ENCODE data around the gene FSD1L. TPM values are rescaled to one million over a fixed set of nuclear protein-coding genes. Genes with fewer than 3 reads are reported as not detected.

Gene FSD1L
- polyA plus RNA-seq, 3 donors = 0.96 to 3.2 (median 1.5) TPM

DNA sequence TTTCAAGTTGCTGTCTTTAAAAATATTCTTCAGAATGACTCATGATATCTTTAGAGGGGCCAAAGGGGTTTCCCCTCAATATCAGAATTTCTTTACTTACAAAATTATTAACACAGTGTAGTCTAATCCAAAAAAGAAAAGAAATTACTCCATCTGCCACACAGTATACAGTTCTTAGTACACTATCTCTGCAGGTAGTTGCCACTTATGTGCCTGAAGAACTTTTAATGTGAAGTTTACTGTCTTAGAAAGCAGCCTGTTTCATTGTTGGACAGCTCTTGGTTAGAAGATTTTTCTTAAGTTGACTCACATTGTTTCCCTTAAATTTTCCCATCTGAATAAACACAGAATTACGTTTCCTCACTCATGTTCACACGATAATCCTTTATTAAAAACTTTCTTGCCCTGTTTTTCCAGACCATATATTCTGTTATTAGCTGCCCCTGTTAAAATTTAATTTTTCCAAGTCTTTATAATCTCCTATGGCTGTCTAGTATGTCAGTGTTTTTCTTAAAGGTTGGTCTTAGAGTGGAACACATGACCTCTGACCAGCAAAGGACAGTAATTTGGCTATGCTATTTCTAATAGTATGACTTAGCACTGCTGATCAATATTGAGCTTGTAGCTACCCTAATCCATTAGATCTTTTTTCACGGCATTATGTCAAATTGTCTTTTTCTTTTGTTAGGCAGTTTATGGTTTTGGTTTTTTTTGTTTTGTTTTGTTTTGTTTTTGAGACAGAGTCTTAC is 88.3 kb downstream of the FSD1L start:
- H2AFZ ChIP-seq (ENCODE audit: insufficient read depth, low read depth, low read length, poor library complexity, severe bottlenecking) = no peak overlapping the region
- H3K36me3 ChIP-seq (replicated peaks in 1 of 2; ENCODE audit: control insufficient read depth in 1 of 2, insufficient read depth in 2 of 2, low read length in 2 of 2) = no peaks in the 10 kb centered on the region
- intact Hi-C loops (cut with micrococcal nuclease) = no loop called here
- no peaks in the 10 kb centered on the region for H3K27me3 ChIP-seq (ENCODE audit: control insufficient read depth in 2 of 2, insufficient read depth in 2 of 2, low read length in 2 of 2)
- no peaks in the 10 kb centered on the region for H3K9me3 ChIP-seq (replicated peaks in 1 of 2; ENCODE audit: control insufficient read depth in 1 of 2, insufficient read depth in 1 of 2, low read length in 2 of 2)
- no peaks in the 10 kb centered on the region for H4K20me1 ChIP-seq (ENCODE audit: insufficient read depth, low read length)
- no peaks in the 10 kb centered on the region for H3K4me1 ChIP-seq (ENCODE audit: control insufficient read depth in 1 of 2, insufficient read depth in 2 of 2, low read length in 2 of 2)
- Mint-ChIP-seq H3K4me3 (no peak overlapping the region), H3K9me3 (no peaks in the 10 kb centered on the region), H3K36me3 (peaks cover 7 to 16% of the 10 kb centered on the region in 2 donors), H3K27ac (no peak overlapping the region), H3K27me3 (ENCODE audit: low read depth in 3 of 3) (no peaks in the 10 kb centered on the region), H3K4me1 (no peaks in the 10 kb centered on the region)
- no CpG with 5 or more reads among the region's 3 CpGs for WGBS (ENCODE audit: insufficient coverage)
- H3K79me2 ChIP-seq (ENCODE audit: insufficient read depth, low read length) = no peaks in the 10 kb centered on the region
- no peak overlapping the region for H3K4me2 ChIP-seq (replicated peaks; ENCODE audit: extremely low read depth, low read length, poor library complexity, severe bottlenecking)
- no peak overlapping the region for H3K27ac ChIP-seq (ENCODE audit: low read depth in 1 of 2, low read length in 2 of 2)
- no peak for TF ChIP-seq CTCF (IDR thresholded peaks at IDR 0.05)
- no peak overlapping the region for H3K4me3 ChIP-seq (replicated peaks in 1 of 3; ENCODE audit: low read depth in 2 of 3, low read length in 3 of 3)
- no peak for DNase-seq
- no peak overlapping the region for H3K9ac ChIP-seq (ENCODE audit: insufficient read depth, low read length, poor library complexity, severe bottlenecking)

DNA sequence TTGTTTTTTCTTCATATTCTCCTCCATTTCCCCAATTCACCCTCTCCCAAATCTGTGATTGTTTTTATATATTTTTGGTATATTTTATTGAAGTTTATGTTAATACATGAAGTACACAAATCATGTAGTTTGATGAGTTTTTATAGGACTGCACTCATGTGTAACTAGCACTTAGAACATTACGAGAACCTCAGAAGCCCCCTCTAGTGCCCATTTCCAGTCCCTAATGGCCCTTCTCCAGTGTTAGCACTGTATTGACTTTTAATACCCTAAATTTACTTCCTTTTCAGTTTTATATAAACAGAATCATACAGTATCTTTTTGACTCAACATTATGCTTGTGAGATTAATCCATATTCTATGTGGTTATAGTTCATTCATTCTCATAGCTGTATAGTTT is 91.6 kb downstream of the FSD1L start:
- no peaks in the 10 kb centered on the region for H4K20me1 ChIP-seq (ENCODE audit: insufficient read depth, low read length)
- no peak overlapping the region for H3K27ac ChIP-seq (ENCODE audit: low read depth in 1 of 2, low read length in 2 of 2)
- H3K27me3 ChIP-seq (ENCODE audit: control insufficient read depth in 2 of 2, insufficient read depth in 2 of 2, low read length in 2 of 2) = no peaks in the 10 kb centered on the region
- TF ChIP-seq CTCF (IDR thresholded peaks at IDR 0.05) = no peak
- no peak overlapping the region for H3K27ac Mint-ChIP-seq
- intact Hi-C loops (cut with micrococcal nuclease) = no loop called here
- H3K27me3 Mint-ChIP-seq (ENCODE audit: low read depth in 3 of 3) = no peaks in the 10 kb centered on the region
- peaks cover 0 to 3% (median 0%) of the 10 kb centered on the region in 7 donors for H3K9me3 Mint-ChIP-seq
- no peak overlapping the region for H3K4me3 Mint-ChIP-seq
- H3K9me3 ChIP-seq (replicated peaks in 1 of 2; ENCODE audit: control insufficient read depth in 1 of 2, insufficient read depth in 1 of 2, low read length in 2 of 2) = no peaks in the 10 kb centered on the region
- 100% methylated on average over 1 of the region's 1 CpG for WGBS (ENCODE audit: insufficient coverage)
- H3K79me2 ChIP-seq (ENCODE audit: insufficient read depth, low read length) = no peaks in the 10 kb centered on the region
- no peak overlapping the region for H2AFZ ChIP-seq (ENCODE audit: insufficient read depth, low read depth, low read length, poor library complexity, severe bottlenecking)
- H3K36me3 Mint-ChIP-seq = peaks cover 7 to 20% of the 10 kb centered on the region in 2 donors
- H3K4me2 ChIP-seq (replicated peaks; ENCODE audit: extremely low read depth, low read length, poor library complexity, severe bottlenecking) = no peak overlapping the region
- H3K36me3 ChIP-seq (replicated peaks in 1 of 2; ENCODE audit: control insufficient read depth in 1 of 2, insufficient read depth in 2 of 2, low read length in 2 of 2) = no peaks in the 10 kb centered on the region
- no peaks in the 10 kb centered on the region for H3K4me1 Mint-ChIP-seq
- H3K4me1 ChIP-seq (ENCODE audit: control insufficient read depth in 1 of 2, insufficient read depth in 2 of 2, low read length in 2 of 2) = no peaks in the 10 kb centered on the region
- no peak for DNase-seq
- H3K9ac ChIP-seq (ENCODE audit: insufficient read depth, low read length, poor library complexity, severe bottlenecking) = no peak overlapping the region
- no peak overlapping the region for H3K4me3 ChIP-seq (replicated peaks in 1 of 3; ENCODE audit: low read depth in 2 of 3, low read length in 3 of 3)
